GM12892 (cell line): ENCODE results near the gene IRF1.
A peak's percentile ranks its signal among the peaks of the same experiment; 100 is the strongest.

Experiments used
- DNase-seq: peaks from one replicate; pipeline ENCODE4 v3.0.0; 2011; ENCODE audit not compliant: insufficient read length
- FAIRE-seq: peaks from 2 replicates; lab custom pipeline; 2011; peaks lifted over from hg19 to GRCh38; lab: Jason Lieb, UNC
- POLR2A ChIP-seq: IDR thresholded peaks from 2 replicates; pipeline ENCODE4 v1.6.1; 2011; ENCODE audit warnings: low read depth, low read length, control low read depth
- POLR2AphosphoS5 ChIP-seq: IDR thresholded peaks from 2 replicates; pipeline ENCODE4 v1.6.1; 2011; ENCODE audit warnings: low read depth, low read length, control low read depth
- TAF1 ChIP-seq: IDR thresholded peaks from 2 replicates; pipeline ENCODE4 v1.6.1; 2011; ENCODE audit warnings: low read depth, mild to moderate bottlenecking, control low read depth, low read length, borderline replicate concordance

Gene IRF1

GRCh38 chr5:132474881-132475496 is 15.6 kb downstream of the IRF1 start:
- no peak for TF ChIP-seq TAF1
- TF ChIP-seq POLR2A, result no peak
- no peak for TF ChIP-seq POLR2AphosphoS5
- FAIRE-seq (no peak), DNase-seq (no peak)

GRCh38 chr5:132474131-132474723 is 16.3 kb downstream of the IRF1 start:
- no peak for FAIRE-seq
- TF ChIP-seq TAF1 (no peak), POLR2A (no peak), POLR2AphosphoS5 (no peak)
- no peak for DNase-seq

- no peak for FAIRE-seq
- DNase-seq, result no peak
- no peak for TF ChIP-seq TAF1
- TF ChIP-seq POLR2AphosphoS5, result no peak
- no peak for TF ChIP-seq POLR2A
These were observed 16.9 kb downstream of the IRF1 start for GRCh38 chr5:132473668-132474067.

- DNase-seq (no peak), FAIRE-seq (peak; percentile 85)
- TF ChIP-seq POLR2AphosphoS5 (0 out of 2 replicates have a peak, but pooled peaks have one; percentile 31), POLR2A (no peak; the same call in 1 of the 2 replicates)
These were observed 17.5 kb downstream of the IRF1 start for GRCh38 chr5:132473019-132473531.

GRCh38 chr5:132472431-132472830 is 18.1 kb downstream of the IRF1 start:
- FAIRE-seq, result peak; percentile 21
- no peak for DNase-seq
- TF ChIP-seq POLR2A (no peak), POLR2AphosphoS5 (no peak), TAF1 (no peak)

GRCh38 chr5:132471944-132472343 is 18.6 kb downstream of the IRF1 start:
- DNase-seq (no peak), FAIRE-seq (no peak)
- no peak for TF ChIP-seq POLR2AphosphoS5
- no peak for TF ChIP-seq POLR2A
- TF ChIP-seq TAF1, result no peak

GRCh38 chr5:132471151-132471907 is 19.2 kb downstream of the IRF1 start:
- FAIRE-seq (peak; percentile 46), DNase-seq (no peak)
- TF ChIP-seq TAF1 (no peak), POLR2AphosphoS5 (no peak), POLR2A (no peak)

- FAIRE-seq (no peak), DNase-seq (no peak)
- no peak for TF ChIP-seq TAF1
- TF ChIP-seq POLR2AphosphoS5, result no peak
- TF ChIP-seq POLR2A, result no peak
These were observed 20.0 kb downstream of the IRF1 start for GRCh38 chr5:132470596-132470995.

- TF ChIP-seq POLR2AphosphoS5 (no peak), TAF1 (no peak), POLR2A (no peak)
- FAIRE-seq (no peak), DNase-seq (no peak)
These were observed 20.6 kb downstream of the IRF1 start for GRCh38 chr5:132470010-132470392.

- TF ChIP-seq POLR2AphosphoS5 (no peak), POLR2A (no peak), TAF1 (no peak)
- FAIRE-seq (no peak), DNase-seq (no peak)
These were observed 21.1 kb downstream of the IRF1 start for GRCh38 chr5:132469380-132470009.

GRCh38 chr5:132468656-132469379 is 21.8 kb downstream of the IRF1 start:
- no peak for FAIRE-seq
- DNase-seq, result no peak
- no peak for TF ChIP-seq POLR2AphosphoS5
- TF ChIP-seq TAF1, result no peak
- TF ChIP-seq POLR2A, result no peak
